NCI-H1417 treated with DMSO at 0.1 percent for 48 hours (cell line): ENCODE results near the gene DLG1.
"Not testable (repeated sequence)": the region's sequence is repeated elsewhere in the genome, so short reads cannot be mapped to it uniquely, and the experiment has no call there.

Experiments
- DNase-seq: peaks from one replicate; lab custom pipeline; 2025; lab: John Stamatoyannopoulos, UW

The DLG1 gene

DNA sequence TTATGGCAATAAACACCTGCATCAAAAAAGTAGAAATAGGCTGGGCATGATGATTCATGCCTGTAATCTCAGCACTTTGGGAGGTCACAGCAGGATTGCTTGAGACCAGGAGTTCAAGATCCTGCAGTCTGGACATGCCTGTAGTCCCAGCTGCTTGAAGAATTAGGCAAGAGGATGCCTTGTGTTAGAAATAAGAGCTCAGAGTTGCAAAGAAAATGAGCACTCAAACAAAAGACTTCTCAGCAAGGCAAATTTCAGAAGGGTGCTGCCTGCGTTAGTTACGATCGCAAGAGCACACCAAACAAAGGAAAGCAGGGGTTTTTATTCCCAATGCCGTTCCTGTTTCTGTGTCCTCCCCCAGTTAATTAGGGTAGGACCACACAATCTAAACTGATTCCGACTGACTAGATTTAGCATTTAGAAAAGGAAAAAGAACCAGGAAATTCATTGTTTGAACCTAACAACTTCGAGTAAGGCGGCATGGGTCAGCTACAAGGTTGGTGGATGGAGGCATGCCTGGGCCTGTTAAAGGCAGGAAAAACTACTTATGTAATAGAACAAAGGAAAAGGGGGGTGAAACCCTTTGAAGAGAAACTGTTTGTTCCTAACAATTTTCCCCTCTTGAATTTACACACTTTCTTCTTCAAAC lies 55.5 kb downstream of the DLG1 start:
- DNase-seq, result no peak

DNA sequence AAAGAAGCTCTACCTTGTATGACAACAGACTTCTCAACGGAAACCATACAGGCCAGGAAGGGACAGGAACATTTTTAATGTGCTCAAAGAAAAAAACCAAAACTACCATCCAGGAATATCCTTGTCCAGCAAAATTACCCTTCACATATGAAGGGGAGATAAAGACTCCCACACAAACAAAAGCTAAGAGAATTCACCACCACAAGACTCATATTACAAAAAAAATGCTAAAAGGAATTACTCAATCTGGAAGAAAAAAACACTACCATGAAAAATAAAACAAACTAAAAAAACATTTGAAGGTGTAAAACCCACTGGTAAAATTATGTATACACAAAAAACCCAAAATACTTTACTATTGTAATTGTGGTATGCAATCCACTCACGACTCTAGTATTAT lies 57.2 kb downstream of the DLG1 start:
- no peak for DNase-seq

DNA sequence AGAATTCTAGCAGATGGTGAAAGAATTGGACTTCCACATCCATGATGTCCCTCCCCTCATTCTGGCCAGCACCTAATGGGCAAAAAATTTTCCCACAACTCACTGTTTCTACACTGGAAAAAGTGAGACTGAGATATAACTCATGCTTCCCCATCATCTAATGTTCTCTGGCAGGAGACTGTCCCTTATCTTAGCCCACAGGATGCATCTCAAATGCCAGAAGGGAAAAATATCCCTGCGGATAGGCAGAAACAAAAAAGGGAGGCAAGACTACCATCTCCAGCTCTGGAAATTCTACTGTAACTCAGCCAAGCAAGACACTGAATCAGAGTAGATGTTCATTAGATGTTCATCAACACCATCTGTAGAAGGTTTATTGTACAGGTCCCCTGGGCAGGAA lies 58.6 kb downstream of the DLG1 start:
- no peak for DNase-seq

DNA sequence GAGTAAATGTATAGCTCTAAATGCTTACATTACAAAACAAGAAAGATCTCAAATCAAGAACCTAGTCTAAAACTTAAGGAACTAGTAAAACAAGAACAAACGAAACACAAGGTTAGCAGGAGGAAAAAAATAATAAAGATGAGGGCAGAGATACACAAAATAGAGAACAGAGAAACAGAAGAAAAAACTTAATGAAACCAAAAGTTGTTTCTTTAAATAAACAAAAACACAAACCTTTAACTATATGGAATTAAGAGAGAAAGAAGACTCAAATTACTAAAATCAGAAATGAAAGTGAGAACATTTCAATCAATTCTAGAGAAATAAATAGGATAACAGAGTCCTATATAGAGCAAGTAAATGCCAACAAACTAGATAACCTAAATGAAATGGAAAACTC lies 59.6 kb downstream of the DLG1 start:
- no peak for DNase-seq

DNA sequence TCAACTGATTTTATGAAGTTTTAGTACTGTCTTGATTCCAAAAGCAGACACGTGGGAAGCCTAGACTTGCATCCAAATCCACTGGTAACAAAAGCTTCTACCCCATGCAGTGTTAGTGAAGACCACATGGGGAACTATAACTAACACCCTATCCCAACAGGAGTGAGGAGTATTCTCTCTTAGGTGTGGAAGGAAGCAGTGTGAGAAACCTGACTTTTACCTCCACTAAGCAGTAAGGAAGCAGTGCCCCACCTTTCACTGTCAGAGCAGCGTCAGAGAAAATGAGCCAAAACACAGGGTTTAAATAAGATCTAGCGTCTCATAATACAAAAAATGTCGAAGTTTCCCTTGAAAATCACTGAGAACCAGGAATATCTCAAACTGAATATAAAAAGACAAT lies 60.5 kb downstream of the DLG1 start:
- no peak for DNase-seq

DNA sequence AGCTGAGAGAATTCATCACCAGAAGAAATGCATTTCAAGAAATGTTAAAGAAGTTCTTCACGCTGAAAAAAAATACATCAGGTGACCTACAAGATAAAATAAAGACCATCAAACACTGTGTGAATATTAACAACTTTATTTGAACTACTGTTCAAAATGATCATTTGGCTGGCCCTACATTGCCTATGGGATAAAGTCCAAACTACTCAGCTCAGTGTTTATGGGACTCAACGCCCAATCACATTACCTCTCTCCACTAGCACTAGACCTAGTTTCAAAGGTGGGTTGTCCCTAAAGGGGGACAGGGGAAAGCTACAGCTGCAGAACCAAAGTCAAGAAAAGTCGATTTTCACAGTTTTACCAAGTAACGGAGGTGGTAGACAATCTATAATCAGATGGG lies 62.0 kb downstream of the DLG1 start:
- DNase-seq, result no peak

DNA sequence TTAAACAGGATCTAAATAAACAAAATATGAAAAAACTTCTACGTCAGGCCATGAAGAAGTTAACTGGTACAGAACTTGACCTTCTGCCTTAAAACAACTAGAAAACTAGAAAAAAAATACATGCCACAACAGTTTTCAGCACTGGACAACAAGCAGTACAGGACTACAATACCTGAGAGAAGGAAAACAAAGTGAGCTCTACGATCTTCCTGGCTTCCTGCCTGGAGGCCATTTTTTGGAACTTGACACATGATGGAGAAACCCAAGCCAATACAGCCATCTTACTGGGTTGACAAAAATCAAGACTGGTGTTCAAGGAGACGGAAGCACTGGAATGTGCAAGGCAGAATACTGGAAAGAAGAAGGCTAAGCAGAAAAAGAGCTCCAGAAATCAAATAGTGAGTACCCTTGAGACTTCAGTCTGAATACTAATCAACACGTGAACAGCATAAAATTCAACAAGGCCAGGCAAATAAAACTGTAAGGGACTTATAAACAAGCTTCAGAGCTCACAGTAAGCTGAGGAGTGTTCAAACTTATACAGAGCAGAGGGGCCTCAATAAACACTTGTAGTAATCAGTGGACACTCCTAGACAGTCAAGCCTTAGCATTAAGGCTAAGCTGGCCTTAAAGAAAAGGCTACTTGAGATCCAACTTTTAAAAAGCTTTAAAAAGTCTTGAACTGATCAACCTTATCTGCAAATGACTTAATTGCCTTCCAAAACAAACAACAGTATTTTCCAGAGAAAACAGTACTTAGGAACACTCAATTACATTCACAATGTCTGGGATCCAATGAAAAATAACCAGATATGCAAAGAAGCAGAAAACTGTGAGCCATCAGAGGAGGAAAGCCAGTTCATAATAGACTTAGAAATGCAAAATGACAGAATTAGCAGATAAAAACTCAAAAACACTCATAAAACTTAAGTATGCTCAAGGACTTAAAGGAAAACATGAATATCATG lies 63.2 kb downstream of the DLG1 start:
- DNase-seq, result no peak

DNA sequence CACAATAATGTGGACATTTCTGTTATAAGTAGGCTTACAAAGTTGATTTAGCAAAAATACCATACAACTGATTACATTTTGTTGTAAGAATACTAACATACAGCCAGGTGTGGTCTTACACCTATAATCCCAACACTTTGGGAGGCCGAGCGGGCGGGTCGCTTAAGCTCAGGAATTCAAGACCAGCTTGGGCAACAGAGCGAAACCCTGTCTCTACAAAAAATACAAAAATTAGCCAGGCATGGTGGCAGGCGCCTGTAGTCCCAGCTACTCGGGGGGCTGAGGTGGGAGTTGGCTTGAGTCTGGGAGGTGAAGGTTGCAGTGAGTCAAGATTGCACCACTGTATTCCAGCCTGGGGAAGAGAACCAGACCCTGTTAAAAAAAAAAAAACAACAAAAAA lies 67.1 kb downstream of the DLG1 start:
- no peak for DNase-seq

DNA sequence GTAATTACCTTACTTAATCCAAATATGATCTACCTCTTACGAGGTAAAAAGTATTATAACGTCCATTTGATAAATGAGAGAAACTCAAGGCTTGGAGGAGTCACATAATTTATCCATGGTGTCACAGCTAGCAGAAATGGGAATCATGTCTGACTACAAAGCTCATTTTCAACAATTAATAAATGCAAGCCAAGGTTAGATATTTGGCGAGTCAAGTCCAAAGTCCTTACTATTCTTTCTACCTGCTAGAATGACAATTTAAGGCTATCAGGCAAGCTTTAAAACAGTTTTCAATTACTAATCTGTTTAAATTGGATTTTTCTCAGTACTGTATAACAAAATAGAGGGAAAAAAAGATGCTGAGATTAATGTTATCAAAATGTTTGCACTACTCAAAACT lies 68.6 kb downstream of the DLG1 start:
- no peak for DNase-seq

DNA sequence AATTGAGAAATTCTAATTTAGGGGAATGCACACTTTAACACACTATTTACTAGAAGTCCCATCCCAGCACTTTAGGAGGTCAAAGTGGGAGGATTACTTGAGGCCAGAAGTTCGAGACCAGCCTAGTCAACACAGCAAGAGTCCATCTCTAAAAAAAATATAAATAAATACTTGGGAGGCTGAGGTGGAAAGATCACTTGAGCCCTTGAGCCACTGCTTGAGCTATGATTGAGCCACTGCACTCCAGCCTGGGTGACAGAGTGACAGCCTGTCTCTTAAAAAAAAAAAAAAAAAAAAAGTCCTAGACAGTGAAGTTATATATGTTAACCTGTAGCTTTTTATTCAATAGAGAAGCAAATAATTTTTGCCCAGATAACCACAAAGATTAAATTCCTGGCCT lies 69.2 kb downstream of the DLG1 start:
- no peak for DNase-seq

DNA sequence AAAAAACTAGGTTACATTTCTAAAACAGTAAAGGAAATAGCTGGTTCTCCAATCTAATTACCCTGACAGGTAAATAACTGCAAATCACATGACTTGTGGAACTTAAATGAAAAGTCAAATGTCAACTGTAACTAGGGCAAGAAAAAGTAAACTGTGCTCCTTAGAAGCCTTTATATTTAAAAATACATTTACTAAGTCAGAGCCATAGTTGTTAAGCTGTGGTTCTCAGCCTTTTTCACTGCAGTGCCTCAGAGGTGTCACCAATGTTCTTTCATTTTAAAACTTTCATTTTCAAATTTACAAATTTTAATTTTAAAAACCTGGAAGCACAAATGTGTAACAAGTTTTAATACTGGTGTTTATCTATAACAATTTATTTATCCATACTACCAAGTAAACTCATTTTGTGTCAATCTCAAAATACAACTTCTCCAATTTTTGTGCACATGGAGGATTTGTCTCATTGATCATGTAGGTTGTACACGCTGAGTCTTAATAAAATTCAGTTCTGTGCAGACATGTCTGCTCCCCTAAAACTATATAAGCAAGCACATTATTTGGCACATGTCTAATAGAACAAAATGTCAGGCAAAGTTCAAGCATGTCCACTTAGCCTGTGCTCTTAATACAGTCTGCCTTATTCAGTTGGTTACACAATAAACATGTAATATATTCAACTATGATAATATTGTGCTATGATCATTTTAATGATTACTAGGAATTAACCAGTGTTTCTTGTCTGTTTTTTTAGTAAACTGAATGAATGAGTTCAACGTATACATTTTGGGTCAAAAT lies 70.4 kb downstream of the DLG1 start:
- DNase-seq, result no peak

DNA sequence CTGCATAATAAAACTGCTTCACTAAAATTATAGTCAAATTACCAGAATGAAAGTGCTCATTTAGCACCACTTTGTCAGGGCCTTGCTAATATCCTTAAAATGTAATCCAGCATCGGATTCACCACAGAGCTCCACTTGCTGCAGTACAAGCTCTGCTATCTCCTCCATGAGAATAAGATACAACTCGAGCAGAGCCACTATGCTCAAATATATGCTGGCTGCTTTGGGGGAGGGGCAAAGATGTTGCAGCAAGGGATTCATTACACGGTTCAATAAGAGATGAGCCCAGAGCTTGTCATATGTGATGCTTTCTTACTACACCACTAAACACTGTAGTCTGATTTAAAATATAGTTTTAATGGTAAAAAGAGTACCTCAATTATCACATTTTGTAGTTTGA lies 72.2 kb downstream of the DLG1 start:
- no peak for DNase-seq

DNA sequence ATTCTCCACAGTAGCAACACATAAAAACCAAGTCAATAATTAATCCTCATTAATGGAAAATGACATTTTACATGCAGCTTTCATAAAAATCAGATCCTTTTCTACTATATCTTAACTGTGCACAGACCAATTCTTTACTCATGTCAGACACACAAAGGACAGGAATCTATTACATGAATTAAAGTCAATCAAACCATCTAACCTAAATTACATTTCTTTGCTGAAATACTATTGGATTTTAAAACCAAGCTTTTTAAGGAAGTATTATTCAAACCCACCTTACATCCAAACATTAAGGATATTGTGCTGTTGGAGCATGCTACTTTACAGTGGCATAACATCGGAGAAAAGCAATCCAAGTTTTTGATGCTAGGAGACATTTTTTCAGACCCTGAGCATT lies 72.8 kb downstream of the DLG1 start:
- no peak for DNase-seq

DNA sequence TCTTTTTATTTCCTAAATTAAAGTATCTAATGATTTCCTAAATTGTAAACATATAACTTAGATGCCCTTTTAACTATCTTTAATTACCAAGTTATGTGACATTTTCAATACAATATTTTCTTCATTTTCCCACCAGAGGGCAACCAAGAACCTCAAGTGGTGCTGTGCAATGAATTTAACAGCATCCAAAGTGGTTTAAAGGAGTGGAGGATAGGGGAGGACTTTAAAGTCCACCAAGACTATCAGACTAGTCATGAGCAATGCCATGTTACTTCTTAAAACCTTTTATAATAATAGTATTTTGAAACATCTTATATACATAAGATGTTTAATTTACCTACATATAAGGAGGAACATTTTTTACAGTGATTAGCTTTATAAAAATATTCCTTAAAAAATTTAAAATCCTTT lies 74.4 kb downstream of the DLG1 start:
- no peak for DNase-seq

DNA sequence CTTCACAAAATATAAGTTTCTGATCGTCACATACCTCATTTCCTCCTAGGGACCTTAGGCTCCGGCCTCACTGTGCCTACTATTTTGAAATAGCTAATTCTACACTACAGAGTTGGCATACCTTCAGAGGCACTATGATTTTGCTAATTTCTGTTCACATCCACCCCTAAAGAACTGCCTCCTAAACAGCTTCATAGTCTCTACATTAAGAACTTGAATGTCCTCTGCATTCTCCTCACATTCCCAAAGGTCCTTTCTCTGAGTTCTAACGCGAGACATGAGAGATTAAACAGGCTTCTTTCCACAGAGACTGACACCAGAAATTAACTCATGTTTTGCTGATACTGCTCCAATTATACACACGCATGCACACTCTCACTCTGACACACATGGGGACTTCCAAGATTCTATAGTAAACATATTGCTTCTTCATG lies 75.5 kb downstream of the DLG1 start:
- no peak for DNase-seq

DNA sequence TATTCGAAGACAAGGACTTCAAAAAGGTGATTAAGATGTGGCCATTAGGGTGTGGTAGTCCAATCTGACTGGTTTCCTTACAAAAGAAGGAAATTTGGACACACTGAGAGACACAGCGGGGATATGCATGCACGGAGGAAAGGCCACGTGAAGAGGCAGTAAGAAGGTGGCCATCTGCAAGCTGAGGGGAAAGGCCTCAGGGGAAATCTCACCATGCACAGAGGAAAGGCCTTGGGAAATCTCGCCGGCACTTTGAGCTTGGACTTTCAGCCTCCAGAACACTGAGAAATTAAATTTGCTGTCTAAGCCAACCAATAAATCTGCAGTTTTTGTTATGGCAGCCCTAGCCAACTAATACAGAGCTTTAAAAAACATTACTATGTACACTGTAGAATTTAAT lies 78.8 kb downstream of the DLG1 start:
- no peak for DNase-seq

DNA sequence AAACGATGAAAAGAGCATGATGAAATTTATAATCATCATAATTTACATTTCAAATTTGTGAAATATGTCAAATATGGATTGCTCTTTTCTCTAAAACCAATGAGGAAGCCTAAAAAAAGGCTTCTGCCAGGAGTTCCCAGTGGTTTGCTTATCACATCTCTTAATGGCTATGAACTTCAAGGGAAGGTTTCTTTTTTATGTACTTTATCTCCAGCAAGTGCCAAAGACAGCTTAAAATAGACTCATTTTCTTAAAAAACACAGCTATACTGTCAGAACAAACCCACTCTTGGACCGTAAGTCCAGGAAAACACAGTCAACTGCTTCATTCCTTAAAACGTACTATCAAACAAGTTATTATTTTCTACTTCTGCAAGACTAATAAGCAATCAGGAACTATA lies 80.2 kb downstream of the DLG1 start:
- no peak for DNase-seq

DNA sequence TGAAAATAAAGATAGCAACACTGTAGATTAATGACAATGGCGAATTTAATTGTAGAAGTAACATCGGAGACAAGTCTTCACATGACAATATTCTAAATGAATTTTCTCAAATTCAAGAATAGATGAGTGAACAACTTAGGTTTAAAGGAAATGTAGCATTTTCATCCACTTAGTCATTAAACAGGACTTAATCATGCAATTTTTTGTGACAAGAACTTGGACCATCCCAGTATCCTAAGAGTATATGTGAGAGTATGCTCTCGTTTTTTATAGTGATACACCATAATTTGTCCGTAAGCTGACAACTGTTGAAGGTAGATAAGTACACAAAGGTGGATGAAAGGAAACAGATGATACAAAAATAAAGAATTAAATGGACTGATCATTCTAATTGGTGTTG lies 81.5 kb downstream of the DLG1 start:
- no peak for DNase-seq

DNA sequence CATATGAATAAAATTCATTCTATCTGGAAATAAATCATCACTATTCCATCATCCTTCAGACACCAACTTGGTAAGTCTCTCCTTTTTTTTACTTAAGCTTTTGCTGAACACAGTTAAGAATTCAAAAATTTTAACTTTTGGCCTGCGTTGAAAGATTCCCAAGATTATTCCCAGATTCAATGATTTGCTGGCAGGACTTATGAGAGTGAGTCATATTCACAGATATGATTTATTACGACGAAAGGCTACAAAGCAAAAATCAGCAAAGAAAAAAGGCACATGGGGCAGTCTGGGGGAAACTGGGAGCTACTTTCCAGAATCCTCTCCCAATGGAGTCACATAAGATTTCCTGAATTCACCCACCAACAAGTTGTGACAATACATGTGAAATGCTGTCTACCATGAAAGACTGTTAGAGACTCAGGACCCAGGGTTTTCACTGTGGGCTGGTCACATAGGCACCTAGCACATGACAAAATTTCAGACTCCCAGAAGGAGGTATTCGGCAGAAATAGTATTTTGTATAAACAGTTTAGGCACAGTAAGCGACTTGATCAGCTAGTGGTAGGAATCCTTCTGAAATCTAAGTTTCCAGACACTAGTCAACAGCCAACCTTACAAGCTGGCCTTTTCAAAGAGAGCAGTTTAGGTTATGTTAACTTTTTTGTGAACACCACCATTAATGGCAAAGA lies 82.1 kb downstream of the DLG1 start:
- no peak for DNase-seq

DNA sequence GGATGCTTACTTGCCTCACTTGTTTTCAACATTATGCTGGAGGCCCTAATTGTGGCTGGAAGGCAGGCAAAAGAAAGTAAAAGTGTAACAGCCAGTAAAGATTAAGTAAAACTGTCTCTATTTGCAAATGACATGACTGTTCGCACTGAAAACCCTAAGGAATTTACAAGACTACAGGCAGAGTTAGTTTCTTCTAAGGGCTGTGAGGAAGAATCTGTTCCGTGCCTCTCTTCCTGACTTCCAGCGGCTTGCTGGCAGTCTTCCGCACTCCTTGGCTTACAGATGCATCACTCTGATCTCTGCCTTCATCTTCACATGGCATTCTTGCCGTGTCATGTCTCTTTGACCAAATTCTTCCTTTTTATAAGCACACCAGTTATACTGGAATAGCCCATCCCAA lies 86.1 kb downstream of the DLG1 start:
- no peak for DNase-seq

DNA sequence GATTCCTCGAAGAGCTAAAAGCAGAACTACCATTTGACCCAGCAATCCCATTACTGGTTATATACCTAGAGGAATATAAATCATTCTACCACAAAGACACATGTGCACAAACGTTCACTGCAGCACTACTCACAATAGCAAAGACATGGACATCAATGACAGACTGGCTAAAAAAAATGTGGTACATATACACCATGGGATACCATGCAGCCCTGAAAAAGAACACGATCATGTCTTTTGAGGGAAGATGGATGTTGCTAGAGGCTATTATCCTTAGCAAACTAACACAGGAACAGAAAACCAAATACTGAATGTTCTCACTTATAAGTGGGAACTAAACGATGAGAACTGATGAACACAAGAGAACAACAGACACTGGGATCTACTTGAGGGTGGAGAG lies 86.7 kb downstream of the DLG1 start:
- DNase-seq, result not testable (repeated sequence)
